Progenitor cell of endocrine pancreas (in vitro differentiated cells): ENCODE measurements around the gene EEF1AKMT2. TPM values are rescaled to one million over a fixed set of nuclear protein-coding genes. Genes with fewer than 3 reads are reported as not detected.

Source experiments
- DNase-seq: peaks from one replicate; pipeline ENCODE4 v3.0.0; 2021; ENCODE audit warnings: low spot score; ENCODE audit not compliant: unreplicated experiment
- H3K27ac Mint-ChIP-seq: 2 replicates; pipeline ENCODE4 v1.8.0; 2021; ENCODE audit warnings: mild to moderate bottlenecking, moderate library complexity, mixed read lengths
- H3K27me3 Mint-ChIP-seq: 2 replicates; pipeline ENCODE4 v1.8.0; 2021; ENCODE audit warnings: mixed read lengths
- H3K36me3 Mint-ChIP-seq: 2 replicates; pipeline ENCODE4 v1.8.0; 2022; ENCODE audit warnings: mixed read lengths; ENCODE audit not compliant: insufficient read depth
- H3K4me1 Mint-ChIP-seq: 2 replicates; pipeline ENCODE4 v1.8.0; 2021; ENCODE audit warnings: low read depth, mixed read lengths
- H3K4me3 Mint-ChIP-seq: 2 replicates; pipeline ENCODE4 v1.8.0; 2021; ENCODE audit warnings: low read depth, mild to moderate bottlenecking, moderate library complexity, mixed read lengths
- H3K9me3 Mint-ChIP-seq: 2 replicates; pipeline ENCODE4 v1.8.0; 2021; ENCODE audit warnings: low read depth, mixed read lengths
- total RNA-seq: library from RNA; stranded (reverse); gene quantifications from 2 replicates; pipeline ENCODE4 v1.2.1, GENCODE V29; 2021
- TF ChIP-seq, protein P1 (sequence below): fragments of 200-600 bp; sonication (generic); IDR thresholded peaks from one replicate; pipeline ENCODE4 v1.5.0; 2021; ENCODE audit warnings: antibody characterized with exemption, mild to moderate bottlenecking; ENCODE audit not compliant: unreplicated experiment

The EEF1AKMT2 gene
- total RNA-seq, 1 donor from 2014 or later = 17.1 TPM

DNA sequence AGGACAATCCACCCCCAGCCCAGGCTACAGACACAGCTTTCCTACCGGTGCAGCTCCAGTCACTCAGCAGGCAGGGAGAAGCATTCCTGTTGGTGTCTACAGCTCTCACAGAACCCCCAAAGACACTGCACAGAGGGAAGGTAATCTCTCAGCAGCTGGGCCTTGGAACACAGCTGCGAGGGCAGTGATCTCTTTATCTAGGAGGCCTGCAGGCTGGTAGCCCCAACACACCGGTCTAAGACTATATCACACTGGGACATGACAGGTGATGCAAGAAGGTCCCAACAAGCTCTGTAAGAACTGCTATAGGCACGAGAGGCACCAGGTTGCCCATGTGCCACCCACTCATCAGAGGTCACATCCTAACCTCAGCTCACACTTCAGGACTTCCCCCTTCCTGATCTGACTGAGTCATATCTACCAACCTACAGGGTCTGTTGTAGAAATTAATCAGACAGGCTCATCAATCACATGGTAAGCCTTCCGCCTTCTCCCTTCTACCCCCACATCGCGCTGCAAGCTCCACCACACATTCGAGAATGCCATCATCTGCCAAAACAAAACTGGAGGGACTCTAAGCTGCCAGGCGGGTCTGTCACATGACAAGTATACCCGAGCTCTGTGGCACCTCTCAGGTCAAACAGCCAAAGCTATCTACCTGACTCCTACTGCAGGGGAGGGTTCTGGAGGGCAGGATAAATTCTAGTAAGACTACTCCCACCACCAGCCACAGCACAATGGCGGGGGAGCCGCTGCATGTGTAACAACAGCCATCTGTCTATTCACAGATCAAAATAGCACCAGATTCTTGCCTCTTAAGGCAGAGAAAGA is 73.6 kb downstream of the EEF1AKMT2 start:
- Mint-ChIP-seq H3K27me3 (no peaks in the 10 kb centered on the region), H3K36me3 (no peaks in the 10 kb centered on the region), H3K27ac (peak overlapping the region; percentile 11), H3K4me1 (peaks cover 25% of the 10 kb centered on the region), H3K9me3 (no peaks in the 10 kb centered on the region), H3K4me3 (no peak overlapping the region)
- DNase-seq = no peak
- TF ChIP-seq, protein P1, sequence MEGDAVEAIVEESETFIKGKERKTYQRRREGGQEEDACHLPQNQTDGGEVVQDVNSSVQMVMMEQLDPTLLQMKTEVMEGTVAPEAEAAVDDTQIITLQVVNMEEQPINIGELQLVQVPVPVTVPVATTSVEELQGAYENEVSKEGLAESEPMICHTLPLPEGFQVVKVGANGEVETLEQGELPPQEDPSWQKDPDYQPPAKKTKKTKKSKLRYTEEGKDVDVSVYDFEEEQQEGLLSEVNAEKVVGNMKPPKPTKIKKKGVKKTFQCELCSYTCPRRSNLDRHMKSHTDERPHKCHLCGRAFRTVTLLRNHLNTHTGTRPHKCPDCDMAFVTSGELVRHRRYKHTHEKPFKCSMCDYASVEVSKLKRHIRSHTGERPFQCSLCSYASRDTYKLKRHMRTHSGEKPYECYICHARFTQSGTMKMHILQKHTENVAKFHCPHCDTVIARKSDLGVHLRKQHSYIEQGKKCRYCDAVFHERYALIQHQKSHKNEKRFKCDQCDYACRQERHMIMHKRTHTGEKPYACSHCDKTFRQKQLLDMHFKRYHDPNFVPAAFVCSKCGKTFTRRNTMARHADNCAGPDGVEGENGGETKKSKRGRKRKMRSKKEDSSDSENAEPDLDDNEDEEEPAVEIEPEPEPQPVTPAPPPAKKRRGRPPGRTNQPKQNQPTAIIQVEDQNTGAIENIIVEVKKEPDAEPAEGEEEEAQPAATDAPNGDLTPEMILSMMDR = no peak

DNA sequence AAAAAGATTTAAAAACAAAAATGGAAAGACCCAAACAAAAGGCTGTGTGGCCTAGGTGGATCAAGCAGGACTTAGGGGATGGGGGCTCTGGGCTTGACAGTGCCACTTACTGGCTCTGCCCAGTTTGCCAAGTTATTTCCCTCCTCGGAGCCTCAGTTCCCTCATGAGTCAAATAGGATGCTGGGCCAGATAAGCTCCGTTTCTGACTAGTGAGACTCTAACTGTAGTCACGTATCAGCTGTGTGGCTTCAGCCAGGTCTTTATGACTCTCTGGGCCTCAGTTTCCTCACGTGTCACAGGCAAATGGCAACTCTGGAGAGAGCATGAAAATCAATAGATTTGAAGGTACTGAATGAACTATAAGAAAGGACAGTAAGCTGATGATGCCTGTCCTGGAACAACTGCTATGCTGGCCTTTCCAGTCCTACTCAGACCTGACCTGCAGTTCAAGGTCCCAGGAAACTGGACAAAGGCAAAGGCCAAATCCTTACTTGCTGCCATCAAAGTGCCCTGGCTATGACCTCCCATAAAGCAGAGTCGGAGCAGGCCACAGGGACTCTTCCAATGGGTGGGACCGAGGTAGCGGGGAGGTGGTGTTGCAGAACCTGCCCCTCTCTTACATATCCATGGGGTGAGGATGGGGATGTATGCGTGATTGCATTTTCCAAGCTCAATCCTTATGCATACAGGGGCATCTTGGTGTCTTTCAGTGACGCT is 74.5 kb downstream of the EEF1AKMT2 start:
- DNase-seq = no peak
- Mint-ChIP-seq H3K9me3 (no peaks in the 10 kb centered on the region), H3K36me3 (no peaks in the 10 kb centered on the region), H3K27ac (peak overlapping the region; percentile 79), H3K4me1 (peaks cover 22% of the 10 kb centered on the region), H3K4me3 (no peak overlapping the region), H3K27me3 (no peaks in the 10 kb centered on the region)
- TF ChIP-seq, protein P1 = no peak

- Mint-ChIP-seq H3K36me3 (no peaks in the 10 kb centered on the region), H3K9me3 (no peaks in the 10 kb centered on the region), H3K27ac (peak overlapping the region; percentile 79), H3K4me1 (peaks cover 22% of the 10 kb centered on the region), H3K27me3 (no peaks in the 10 kb centered on the region), H3K4me3 (no peak overlapping the region)
- DNase-seq = no peak
- TF ChIP-seq, protein P1 = no peak
Observed at GRCh38 chr10:124716369-124716768, 75.3 kb downstream of the EEF1AKMT2 start.

- no peak for DNase-seq
- Mint-ChIP-seq H3K4me1 (peaks cover 26% of the 10 kb centered on the region), H3K27ac (no peak overlapping the region), H3K36me3 (no peaks in the 10 kb centered on the region), H3K9me3 (no peaks in the 10 kb centered on the region), H3K4me3 (no peak overlapping the region), H3K27me3 (no peaks in the 10 kb centered on the region)
- TF ChIP-seq, protein P1 = no peak
Observed at GRCh38 chr10:124715439-124715838, 76.2 kb downstream of the EEF1AKMT2 start.

- no peak for DNase-seq
- TF ChIP-seq, protein P1 = no peak
- H3K27me3 Mint-ChIP-seq = no peaks in the 10 kb centered on the region
- H3K9me3 Mint-ChIP-seq = no peaks in the 10 kb centered on the region
- peak overlapping the region; percentile 40 for H3K27ac Mint-ChIP-seq
- H3K4me1 Mint-ChIP-seq = peaks cover 36% of the 10 kb centered on the region
- no peak overlapping the region for H3K4me3 Mint-ChIP-seq
- H3K36me3 Mint-ChIP-seq = no peaks in the 10 kb centered on the region
Observed at GRCh38 chr10:124713679-124714255, 77.9 kb downstream of the EEF1AKMT2 start.
